Measurements from ENCODE around the gene MRPS27.
A peak's percentile ranks its signal among the peaks of the same experiment; 100 is the strongest.

Gene MRPS27

DNA sequence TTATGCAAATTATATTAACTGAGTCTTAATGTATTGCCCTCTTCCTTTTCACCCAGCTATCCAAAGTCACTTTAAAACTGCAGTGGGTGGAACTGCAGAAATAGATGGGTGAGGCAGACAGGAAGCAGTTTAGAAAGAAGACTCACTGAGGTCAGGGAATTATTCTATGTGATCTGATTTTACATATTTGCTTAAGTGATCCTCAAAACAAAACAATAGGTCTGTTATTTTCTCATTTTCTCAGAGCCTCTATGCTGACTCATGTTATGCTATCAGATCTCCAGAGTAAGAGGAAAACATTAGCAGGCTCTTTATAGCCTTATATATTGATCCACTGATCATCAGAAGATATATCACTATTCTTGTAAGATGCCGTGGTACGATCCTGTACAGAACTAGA is 63.5 kb downstream of the MRPS27 start:
- DNase-seq (ENCODE audit: low spot score), result no peak

DNA sequence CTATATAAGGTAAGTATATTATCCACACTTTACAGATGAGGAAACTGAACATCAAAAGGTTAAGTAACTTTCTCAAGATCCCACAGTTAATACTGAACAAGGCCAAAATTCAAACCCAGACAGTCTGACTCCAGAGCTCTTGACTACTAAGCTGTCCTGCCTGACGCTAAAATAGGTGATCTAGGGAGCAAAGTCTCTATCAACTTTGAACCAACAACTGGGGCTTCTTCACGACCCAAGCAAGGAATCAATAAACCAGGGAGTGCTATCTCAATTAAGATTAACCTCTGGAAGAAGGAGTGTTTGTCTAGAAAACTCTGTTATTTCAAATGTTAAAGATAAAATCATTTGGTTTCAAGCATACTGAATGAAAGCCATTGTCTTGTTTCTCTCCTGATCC is 64.4 kb downstream of the MRPS27 start:
- DNase-seq (ENCODE audit: low spot score), result no peak

DNA sequence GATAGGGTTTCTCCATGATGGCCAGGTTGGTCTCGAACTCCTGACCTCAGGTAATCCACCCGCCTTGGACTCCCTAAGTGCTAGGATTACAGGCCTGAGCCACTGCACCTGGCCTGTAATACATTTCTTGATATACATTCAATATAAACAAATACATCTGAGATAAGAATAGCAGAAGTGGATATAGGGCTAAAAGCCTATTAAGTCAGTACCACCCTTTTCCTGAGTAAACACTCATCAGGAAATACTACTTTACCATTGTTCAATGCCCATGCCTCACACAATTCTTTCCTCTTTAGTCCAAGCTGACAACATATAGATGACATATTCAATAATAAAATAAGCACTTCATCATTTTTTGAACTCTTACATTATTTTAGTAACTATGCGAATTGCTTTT is 64.8 kb downstream of the MRPS27 start:
- DNase-seq (ENCODE audit: low spot score), result no peak

DNA sequence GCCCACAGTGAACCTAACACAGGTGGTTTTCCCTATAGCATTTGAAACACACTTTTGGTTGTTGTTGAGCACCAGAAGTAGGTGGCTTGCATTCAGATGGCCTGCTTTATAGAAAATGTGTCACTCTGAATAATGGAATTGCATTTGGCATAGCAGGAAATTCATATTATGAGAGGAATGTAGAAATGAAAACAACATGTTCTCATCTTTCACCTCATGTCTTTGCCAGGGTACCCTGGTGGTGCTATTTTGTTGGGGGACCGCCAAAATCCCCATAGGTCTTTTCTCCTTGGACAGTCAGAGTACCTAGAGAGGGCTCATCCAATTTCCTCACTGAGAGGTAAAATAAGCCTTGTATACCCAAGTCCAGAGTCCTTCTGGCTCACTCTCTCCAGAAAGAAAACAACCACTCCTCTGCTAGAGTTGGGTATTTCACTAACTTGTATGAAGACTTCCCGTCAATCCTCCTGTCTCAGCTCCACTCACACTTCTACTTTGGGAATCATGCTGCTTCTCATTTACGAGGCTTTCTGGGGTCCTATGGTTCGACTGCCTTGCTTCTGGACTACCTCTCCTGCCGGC is 67.4 kb downstream of the MRPS27 start:
- DNase-seq (ENCODE audit: low spot score), result no peak

DNA sequence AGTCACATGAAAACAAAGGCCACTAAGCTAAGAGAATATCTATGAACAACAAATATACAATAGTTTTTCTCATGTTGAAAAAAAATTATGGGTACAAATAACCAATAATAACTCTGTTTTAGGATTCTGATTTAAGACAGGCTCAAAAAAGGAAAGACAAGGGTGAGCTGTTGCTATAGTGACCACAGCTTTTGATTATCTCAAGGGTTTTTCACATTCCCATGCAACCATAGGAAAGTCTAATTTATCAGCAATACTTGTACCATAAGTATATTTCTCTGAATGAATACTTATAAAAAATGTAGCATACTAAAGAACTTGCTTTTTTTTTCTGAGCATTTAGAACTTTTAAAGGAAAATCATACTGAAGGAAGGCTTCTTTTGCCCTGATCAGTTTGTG is 68.0 kb downstream of the MRPS27 start:
- no peak for DNase-seq (ENCODE audit: low spot score)

DNA sequence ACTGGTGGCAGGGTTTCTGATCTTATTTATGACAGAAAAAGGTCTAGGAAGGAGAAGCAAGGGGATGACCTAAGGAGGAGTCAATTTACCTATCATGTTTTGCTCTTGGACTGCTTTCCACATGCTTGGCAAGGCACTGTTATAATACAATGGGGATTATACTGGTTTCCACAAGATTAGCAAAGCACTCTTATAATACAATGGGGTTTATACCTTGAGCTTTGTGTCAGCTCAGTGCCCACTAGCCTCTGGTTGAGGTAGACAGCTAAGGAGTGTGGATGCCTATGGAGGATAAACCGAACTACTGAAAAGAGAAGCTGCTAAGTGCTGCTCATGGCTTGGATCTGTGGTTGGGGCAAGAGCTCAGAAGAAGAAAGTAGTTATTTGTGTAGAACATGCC is 68.7 kb downstream of the MRPS27 start:
- DNase-seq (ENCODE audit: low spot score), result peak; percentile 57

DNA sequence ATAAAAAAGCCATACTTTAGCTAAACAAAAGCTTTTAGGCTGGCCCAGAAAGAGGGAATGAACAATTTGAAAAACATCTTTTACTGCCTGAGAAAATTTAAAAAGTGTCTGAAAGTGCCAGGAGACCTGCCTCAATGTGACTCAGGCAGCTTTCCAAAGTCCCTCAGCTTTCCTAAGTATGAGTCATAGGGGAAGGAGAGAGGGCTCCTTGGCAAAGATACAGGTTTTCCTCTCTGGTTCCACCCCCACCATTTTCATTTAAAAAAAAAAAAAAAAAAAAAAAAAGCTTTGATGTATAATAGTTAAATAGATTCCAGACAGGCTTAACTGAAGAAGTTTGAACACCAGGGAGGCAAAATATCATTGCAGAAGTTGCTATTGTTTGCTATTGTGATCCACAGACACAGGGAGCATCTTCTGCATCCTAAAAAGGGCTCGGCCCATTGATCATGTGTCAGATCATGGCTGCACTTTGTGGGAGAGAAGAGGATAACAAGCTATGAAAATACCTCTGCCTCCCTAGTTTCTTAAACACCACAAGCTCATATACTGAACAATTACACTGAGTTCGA is 71.5 kb downstream of the MRPS27 start:
- DNase-seq (ENCODE audit: low spot score), result no peak

DNA sequence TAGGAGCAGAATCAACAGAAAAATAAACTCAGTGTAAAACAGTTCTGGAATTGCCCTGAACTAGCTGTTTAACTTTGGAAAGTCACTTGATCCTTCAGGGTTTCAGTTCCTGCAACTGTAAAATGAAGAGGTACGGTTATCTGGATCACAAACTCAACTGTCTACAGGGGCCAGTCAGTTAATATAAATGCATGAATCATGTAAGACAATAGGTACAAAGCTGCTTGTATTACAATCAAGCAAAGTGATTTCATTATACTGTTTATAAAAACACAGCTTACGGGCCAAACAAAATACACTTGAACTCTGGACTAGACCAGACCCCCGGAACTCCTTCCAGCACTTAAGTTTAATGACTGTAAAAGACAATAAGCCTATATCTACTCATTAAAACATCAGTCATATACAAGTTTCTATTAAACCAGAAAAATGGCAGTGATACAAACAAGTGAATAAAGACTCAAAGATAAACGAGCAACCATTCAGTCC is 73.0 kb downstream of the MRPS27 start:
- DNase-seq (ENCODE audit: low spot score), result no peak

DNA sequence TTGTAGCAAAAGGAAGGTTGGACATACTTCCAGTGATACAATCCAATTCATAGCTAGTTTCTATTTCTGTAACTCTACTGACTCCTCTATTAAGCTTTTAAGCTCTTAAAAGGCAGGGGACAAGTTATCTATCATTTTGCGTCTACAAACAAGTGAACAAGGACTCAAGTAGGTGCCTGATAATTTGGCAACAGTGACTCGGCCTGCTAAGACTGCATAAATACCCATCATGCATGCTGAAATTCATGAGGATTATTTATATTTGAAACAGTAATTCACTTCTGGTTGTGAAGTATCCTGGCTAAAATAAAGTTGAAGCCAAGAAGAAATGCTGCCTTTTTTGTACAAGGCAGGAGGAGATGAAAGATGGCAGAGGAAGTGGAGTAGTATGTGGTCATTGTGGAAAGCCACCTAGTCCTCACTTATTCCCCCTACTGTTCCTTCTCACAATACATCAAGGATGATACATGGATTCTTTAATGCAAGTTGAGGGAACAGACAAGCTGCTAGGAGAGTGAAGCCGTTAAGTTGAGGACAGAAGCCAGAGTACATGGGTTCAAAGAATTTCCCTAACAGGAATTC is 74.0 kb downstream of the MRPS27 start:
- no peak for DNase-seq (ENCODE audit: low spot score)

DNA sequence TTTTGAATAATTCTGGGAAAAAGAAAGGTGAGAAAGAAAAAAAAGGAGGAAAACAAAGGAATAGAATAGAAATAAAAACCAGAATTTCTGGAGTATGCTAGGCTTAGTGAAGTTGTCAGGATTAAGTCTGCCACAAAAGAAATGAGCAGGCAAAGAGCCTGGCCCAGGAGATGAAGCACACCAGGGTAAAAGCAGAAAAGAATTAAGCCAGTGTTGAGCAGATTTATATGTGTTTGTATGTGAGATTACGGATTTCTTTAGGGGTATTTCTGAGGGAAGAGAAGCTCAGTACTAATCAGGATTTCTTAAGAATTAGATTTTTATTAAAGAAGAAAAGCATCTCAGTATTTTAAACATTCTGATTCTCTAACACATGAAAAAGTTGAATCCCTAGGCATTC is 74.5 kb downstream of the MRPS27 start:
- DNase-seq (ENCODE audit: low spot score), result no peak

DNA sequence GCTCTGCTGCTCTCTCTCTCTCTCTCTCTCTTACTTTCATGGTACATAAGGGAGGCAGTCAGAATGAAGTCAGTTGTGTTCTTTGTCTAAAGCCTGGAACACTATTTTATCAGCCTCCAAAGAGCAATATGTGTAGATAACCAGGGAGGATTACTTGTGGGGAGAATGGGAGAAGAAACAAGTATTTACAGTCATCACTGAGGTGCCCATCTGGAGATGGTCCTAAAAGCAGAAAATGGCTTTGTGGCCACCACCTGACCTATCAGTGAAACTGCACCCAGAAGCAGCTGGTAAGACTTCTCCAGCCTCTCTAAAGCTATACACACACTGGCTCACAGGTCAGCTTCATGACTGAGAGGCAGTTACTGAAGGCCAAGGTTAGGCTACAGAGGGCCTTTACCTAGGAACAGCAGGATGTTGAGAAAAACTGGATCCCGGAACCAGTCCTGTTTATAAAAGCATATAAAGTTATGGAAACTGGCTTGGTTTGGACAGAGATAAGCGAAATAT is 75.1 kb downstream of the MRPS27 start:
- DNase-seq (ENCODE audit: low spot score), result peak; percentile 54

DNA sequence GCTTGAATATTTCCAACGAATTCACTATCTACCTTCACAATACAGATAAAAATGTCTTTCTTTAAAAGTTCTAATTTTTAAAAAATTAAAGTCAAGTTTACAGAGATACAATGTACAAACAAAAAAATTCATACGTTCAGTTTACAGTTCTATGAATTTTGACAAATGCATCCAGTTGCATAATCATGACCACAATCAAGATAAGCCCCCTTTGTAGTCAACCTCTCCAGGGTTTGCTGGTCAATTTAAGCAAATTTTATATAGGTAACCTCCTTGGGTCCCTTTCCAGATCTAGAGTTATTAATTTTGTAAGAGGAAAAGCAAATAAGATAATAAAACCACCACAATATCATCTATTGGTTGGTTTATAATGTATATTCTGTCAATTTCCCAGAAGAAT is 76.3 kb downstream of the MRPS27 start:
- no peak for DNase-seq (ENCODE audit: low spot score)

DNA sequence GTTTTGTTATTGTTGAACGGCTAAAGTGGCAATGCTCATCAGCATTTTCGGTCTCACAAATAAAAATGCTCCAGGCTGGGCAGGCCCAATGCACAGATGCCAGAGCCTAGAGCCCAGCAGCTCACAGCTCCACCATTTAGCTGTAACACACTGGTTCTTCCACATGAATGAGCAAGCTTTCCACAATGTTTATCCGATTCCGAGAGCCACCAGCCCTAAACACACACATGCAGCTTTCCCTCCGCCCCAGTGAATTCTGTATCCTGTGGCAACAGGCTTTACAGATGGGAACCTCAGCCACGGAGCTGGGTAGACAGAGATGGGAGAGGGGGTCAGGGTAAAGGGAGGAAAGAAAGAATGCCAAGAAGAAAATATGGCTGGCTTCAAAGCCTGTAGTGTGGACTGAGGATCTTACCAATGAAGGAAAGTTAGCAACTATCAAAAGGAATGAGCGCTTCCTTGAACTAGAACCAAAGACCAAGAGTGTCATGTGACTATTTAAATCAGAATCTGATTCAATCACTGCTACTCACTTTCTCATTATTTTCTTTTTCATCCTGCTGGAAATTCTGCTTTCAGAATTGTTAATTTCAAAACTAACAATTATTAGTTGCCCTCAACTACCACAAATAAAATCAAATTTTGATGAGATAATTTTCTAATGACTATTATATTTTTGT is 77.1 kb downstream of the MRPS27 start:
- no peak for DNase-seq (ENCODE audit: low spot score)

DNA sequence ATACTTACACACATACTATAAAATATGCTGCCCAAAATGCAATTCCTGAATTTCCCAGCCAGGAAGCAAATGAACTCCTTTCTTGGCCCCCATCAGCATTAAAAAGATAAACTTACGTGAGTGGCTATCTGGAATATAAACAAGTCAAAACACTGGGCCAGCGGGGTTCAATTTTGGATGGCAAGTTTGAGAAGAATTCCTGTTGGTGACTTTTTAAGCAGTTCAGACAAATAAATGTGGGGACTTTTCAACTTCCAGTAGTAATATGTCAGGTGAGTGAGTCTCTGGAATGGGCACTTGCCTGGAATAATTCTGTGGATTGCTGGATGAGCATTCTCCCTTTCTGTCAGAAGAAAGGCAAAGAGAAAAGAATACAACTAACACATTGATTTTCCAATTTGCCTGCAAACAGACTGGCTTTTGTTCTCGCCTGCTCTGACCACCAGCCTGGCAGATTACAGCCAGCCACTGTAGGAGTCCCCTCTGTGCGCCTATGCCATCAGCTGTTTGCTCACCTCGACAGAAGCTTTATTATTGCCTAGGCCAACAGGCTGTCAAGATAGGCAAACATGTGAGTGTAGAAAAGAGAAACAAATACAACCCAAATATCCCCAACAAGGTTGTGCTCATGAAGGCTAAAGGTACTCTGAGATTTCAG is 78.6 kb downstream of the MRPS27 start:
- DNase-seq (ENCODE audit: low spot score), result no peak

DNA sequence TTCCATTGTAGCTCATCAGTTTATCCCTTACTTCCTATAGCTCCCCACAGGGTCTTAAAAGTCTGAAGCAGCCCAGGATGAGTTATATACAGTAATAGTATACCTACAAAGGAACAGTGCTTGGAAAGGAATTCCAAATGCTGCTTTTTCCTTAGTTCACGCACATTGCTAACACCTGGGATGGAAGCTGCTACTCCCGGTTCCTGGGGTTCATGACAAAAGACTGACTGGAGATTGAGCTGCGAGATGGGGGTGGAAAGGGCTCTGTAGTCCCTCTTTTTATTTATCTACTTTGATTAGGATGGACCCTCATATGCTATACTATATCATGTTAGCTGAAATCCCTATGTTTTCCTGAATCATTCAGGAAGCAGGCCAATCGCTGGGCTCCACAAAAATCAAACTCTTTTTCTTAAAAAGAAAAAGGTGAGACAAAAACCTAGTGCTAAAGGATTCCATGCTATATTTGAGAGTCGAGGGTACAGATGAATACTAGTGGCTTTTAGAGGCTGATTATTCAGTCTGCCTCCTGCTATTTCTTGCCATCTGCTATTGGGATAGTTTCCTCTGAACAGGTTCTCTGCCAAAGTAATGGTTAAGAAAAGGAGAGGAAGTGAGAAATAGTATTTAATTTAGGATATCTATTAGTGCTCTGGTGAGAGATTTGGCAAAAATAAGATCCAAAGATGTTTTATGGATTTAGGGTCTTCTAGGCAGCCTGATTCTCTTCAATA is 81.2 kb downstream of the MRPS27 start:
- DNase-seq (ENCODE audit: low spot score), result no peak

DNA sequence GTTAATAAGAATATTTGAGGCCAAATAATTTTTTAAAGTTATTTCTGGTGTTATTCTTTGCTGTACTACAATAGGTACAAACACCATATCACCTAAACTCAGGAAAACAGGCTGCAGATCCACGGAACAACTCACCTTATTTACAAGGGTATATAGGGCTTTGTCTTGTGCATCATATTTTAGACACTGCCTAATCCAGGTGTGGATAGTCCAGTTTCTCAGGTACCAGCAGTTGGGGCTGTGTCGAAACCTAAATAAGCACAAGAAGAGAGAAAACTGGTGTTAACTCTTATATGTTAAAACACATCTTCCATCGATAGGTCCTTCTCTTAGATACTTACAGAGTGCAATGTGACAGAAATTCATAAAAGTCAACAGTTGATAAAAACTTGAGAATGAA is 82.2 kb downstream of the MRPS27 start:
- DNase-seq (ENCODE audit: low spot score), result no peak

DNA sequence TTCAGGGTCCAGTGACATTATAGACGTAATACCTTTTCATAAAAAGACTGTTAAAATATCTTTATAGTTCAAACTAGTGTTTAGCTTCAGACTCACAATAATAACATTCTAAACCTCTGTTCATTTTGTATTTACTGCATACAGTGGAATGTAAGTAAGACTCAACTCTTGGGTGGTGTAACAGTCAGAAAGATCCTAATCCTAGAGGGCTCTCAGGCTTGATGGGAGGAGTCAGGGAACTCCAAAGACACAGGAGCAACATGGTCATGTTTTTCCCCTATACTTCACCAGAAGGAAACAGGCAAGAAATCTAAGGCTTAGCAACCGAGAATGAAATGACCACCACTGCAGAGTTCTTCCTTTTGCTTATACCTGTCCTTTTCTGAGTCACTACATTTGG is 82.6 kb downstream of the MRPS27 start:
- no peak for DNase-seq (ENCODE audit: low spot score)

DNA sequence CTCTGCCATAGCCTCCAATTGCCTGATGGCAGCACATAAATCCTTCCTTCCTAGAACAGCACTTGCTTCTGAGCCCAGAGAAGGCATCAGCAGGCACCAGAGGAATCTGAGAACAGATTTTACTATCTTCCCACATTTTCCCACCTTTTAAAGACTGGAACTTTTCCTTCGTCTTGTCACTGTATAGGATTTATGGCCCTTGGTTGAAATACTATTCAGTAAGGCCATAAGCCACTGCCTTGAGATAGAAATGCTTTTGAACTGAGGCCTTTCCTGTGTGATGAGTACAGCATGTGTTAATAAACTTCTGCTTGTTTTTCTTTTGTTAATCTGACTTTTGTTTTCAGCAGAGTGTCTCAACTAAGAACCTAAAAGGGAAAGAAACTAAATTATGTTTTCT is 84.3 kb downstream of the MRPS27 start:
- no peak for DNase-seq (ENCODE audit: low spot score)

DNA sequence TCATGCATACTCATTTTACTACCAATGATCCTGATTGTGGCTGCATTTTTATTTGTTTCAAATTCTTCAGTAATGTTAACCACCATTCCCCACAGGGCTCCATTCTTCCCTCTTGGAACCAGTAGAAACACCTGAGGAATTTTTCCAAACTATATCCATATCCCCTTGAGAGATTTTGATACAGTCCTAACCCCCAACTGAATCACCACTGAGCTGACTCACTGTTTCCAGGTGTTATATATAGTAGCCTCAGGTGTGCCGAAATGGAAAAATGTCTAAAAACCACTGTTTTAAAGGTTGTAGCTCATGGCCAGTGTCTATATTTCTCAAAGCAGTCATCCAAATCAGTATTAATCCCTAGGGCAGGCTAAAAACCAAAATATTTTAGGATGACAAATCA is 85.2 kb downstream of the MRPS27 start:
- DNase-seq (ENCODE audit: low spot score), result no peak

DNA sequence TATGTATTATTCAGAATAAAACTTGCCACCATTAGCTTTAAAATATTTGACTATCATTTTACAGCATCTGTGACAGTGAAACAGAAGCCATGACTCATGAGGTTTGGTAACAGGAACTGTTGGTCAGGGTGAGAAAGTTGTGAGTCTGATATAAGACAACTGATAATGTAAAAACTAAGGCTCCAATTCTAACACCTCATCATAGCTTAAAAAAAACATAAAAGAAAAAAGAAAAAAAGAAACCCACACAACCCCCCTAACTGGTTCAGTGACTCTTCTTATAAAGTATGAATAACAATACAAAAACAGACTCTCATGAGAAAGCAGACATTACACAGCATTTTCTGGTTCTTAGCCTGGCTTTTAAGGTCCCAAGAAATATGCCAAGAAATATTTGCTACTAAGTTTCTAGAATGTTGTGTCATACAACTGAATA is 85.8 kb downstream of the MRPS27 start:
- DNase-seq (ENCODE audit: low spot score), result no peak

DNA sequence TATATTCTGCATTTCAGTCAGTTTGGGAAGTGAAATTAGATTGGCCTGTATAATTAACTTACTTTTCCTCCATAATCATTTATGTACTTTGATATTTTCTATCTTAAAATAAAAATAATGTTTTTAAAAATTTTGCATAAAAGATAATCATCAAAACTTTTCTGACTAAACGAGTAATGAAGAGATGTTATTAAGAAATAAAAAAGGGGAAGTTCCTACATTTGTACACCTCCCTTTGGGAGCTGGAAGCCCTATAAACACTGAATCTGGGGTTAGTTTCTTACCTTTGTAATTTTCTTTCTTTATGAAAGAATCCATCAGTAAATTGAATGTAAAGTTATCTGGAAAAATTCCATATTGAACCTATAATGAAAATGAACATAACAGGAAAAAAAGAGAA is 86.2 kb downstream of the MRPS27 start:
- DNase-seq (ENCODE audit: low spot score), result no peak

DNA sequence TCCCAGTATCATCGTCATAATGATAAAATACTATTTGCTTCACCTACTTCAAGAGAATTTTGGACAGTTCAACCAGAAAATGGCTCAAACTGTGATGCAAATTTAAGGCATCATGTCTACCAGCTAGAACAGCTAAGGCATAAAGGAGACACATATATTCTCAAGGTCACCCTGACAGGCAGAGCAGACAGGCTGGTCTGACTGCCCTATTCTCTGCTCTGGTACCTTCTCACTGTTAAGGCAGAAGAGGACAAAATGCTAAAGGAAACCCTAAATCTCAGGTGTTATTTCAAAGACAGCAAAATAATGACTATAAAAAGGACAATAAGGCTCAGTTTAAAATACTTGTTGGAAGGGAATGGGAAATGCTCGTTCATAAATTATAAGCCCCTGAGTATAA is 87.2 kb downstream of the MRPS27 start:
- no peak for DNase-seq (ENCODE audit: low spot score)
